Transverse colon (tissue), 4 donors: ENCODE data around the gene MCC. TPM values are rescaled to one million over a fixed set of nuclear protein-coding genes. Genes with fewer than 3 reads are reported as not detected.

Experiments used
- DNase-seq: peaks from one replicate; pipeline ENCODE4 v3.0.0-alpha.2; 2019
- H3K27ac ChIP-seq, 4 donors: fragments of 200-600 bp; sonication (generic); 2 replicates each; pipeline ENCODE4 v1.5.1; 2016 to 2018; ENCODE audit warnings: inconsistent platforms in 4 of 4
- H3K27me3 ChIP-seq: fragments of 200-600 bp; sonication (generic); 2 replicates; pipeline ENCODE4 v1.5.1; 2017; ENCODE audit warnings: inconsistent platforms
- H3K36me3 ChIP-seq, 4 donors: fragments of 200-600 bp; sonication (generic); 2 replicates each; pipeline ENCODE4 v1.5.1; 2017 to 2019; ENCODE audit warnings: inconsistent platforms in 4 of 4
- H3K4me1 ChIP-seq, 4 donors: fragments of 200-600 bp; sonication (generic); 2 replicates each; pipeline ENCODE4 v1.5.1; 2017 to 2020; ENCODE audit warnings: inconsistent platforms in 4 of 4
- H3K4me3 ChIP-seq, 4 donors: fragments of 200-600 bp; sonication (generic); 1 replicate in 1 of 4; 2 replicates in 3 of 4; pipeline versions ENCODE4 v1.5.1 to v1.6.1; 2017 to 2019; ENCODE audit warnings: inconsistent platforms in 4 of 4
- H3K9me3 ChIP-seq, 2 donors: fragments of 200-600 bp; sonication (generic); 2 replicates each; pipeline ENCODE4 v1.5.1; 2017 to 2019; ENCODE audit warnings: inconsistent platforms in 2 of 2
- EP300 ChIP-seq: sonication (generic); formaldehyde crosslinking; IDR thresholded peaks from one replicate; pipeline ENCODE4 v1.6.1; 2017; ENCODE audit warnings: antibody characterized with exemption, low read depth
- POLR2A ChIP-seq: fragments of 450-650 bp; IDR thresholded peaks from one replicate; pipeline ENCODE4 v1.6.1; 2016; ENCODE audit warnings: antibody characterized with exemption, mild to moderate bottlenecking, moderate library complexity
- POLR2AphosphoS5 ChIP-seq, 3 donors: sonication (generic); formaldehyde crosslinking; IDR thresholded peaks; one replicate each; pipeline ENCODE4 v1.6.1; 2016; ENCODE audit warnings: antibody characterized with exemption in 3 of 3
- WGBS, 2 donors: methylation state at CpG; one replicate each; pipeline ENCODE4 v1.1.5; 2018; ENCODE audit warnings: low coverage in 1 of 2; 5-methylcytosine and 5-hydroxymethylcytosine counted together
- in situ Hi-C, 4 donors: fragments of 200-750 bp; cut with MboI; loops; one replicate each; pipeline versions ENCODE4 v1.15.0 to v1.15.1; 2017; ENCODE audit warnings: low sequenced_read_pairs in 3 of 4, low pct_ligation_motif_present in 1 of 4, low pct_unique_long_range_greater_than_20kb in 1 of 4
- intact Hi-C: fragments of 100-400 bp; cut with DNase I; formaldehyde crosslinking; loops from one replicate; pipeline ENCODE4 v1.15.1; 2023; ENCODE audit warnings: low total_unique reads
- total RNA-seq, 4 donors: library from RNA; depleted of rRNA; stranded (reverse); fragments of >200 nt; gene quantifications; one replicate each; pipeline ENCODE4 v1.1.0, GENCODE V29; 2016
- TF ChIP-seq, protein P1 (sequence below), 5 experiments: fragments of 200-600 bp in 3 of 5; fragments of 450-650 bp in 2 of 5; sonication (generic) in 3 of 5; IDR thresholded peaks; 1 replicate in 2 of 5; 2 replicates in 3 of 5; pipeline ENCODE4 v1.5.1; 2016 to 2017; ENCODE audit warnings: antibody characterized with exemption in 5 of 5, inconsistent platforms in 3 of 5, mild to moderate bottlenecking in 2 of 5, moderate library complexity in 1 of 5

MCC gene
- total RNA-seq, 4 donors from 2014 or later: 2.6 to 28.4 (median 16.4) TPM

DNA sequence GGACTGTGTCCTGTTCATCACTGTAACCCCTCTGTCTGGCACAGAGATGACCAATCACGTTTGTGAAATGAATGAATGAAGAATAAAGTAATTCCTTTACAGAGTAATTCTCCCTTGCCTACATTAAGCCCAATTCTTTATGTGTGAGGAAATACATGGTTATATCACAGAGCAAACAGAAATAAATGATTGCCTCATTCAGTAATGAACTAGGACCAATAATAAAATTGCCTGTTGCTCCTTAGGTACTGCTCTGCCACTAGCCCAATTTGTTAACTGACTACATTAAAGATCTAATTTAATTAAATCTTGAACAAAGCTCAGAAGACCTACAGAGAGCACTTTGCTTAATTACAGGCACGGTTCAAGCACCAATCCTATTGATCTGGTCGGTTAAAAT is 389.9 kb downstream of the MCC start:
- no peak for TF ChIP-seq POLR2AphosphoS5 (IDR thresholded peaks at IDR 0.05)
- TF ChIP-seq, protein P1, sequence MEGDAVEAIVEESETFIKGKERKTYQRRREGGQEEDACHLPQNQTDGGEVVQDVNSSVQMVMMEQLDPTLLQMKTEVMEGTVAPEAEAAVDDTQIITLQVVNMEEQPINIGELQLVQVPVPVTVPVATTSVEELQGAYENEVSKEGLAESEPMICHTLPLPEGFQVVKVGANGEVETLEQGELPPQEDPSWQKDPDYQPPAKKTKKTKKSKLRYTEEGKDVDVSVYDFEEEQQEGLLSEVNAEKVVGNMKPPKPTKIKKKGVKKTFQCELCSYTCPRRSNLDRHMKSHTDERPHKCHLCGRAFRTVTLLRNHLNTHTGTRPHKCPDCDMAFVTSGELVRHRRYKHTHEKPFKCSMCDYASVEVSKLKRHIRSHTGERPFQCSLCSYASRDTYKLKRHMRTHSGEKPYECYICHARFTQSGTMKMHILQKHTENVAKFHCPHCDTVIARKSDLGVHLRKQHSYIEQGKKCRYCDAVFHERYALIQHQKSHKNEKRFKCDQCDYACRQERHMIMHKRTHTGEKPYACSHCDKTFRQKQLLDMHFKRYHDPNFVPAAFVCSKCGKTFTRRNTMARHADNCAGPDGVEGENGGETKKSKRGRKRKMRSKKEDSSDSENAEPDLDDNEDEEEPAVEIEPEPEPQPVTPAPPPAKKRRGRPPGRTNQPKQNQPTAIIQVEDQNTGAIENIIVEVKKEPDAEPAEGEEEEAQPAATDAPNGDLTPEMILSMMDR (IDR thresholded peaks at IDR 0.05): no peak
- no peak for TF ChIP-seq POLR2A
- TF ChIP-seq EP300: no peak
- H3K36me3 ChIP-seq: no peaks in the 10 kb centered on the region
- no peaks in the 10 kb centered on the region for H3K9me3 ChIP-seq
- intact Hi-C loops: no loop called here
- DNase-seq: no peak
- no peaks in the 10 kb centered on the region for H3K4me1 ChIP-seq
- 57 to 63% methylated on average over 3 of the region's 3 CpGs for WGBS, 2 donors
- no peak overlapping the region for H3K27ac ChIP-seq
- in situ Hi-C loops: no loop called here
- no peaks in the 10 kb centered on the region for H3K27me3 ChIP-seq
- no peak overlapping the region for H3K4me3 ChIP-seq

DNA sequence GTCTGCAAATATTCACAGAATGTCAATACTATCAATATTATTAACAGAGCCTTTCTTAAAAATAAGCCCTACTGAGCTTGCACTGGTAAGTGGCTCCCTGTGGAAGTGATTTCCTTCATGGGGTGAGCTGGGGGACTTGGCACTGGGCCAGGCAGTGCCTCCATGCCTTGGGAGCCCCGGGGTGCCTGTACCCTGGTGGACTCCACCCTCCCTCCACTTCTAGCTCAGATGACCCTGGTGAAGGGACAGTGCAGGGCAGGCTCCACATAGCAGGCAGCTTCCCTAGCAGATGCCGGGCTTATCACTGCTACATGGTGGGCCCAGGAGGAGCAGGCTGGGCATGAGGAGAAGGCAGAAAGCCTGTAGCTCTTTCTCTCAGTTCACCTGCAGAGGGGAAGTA is 392.4 kb downstream of the MCC start:
- TF ChIP-seq POLR2AphosphoS5 (IDR thresholded peaks at IDR 0.05): no peak
- TF ChIP-seq EP300: no peak
- TF ChIP-seq, protein P1 (IDR thresholded peaks at IDR 0.05): no peak
- TF ChIP-seq POLR2A: no peak
- intact Hi-C loops (no loop called here), in situ Hi-C loops (no loop called here)
- Histone ChIP-seq H3K36me3 (no peaks in the 10 kb centered on the region), H3K4me3 (no peak overlapping the region), H3K27ac (no peak overlapping the region), H3K27me3 (no peaks in the 10 kb centered on the region), H3K4me1 (no peaks in the 10 kb centered on the region), H3K9me3 (no peaks in the 10 kb centered on the region)
- no peak for DNase-seq
- 85% methylated on average over 2 of the region's 2 CpGs; no CpG with 5 or more reads in 1 of the 2 donors for WGBS, 2 donors

DNA sequence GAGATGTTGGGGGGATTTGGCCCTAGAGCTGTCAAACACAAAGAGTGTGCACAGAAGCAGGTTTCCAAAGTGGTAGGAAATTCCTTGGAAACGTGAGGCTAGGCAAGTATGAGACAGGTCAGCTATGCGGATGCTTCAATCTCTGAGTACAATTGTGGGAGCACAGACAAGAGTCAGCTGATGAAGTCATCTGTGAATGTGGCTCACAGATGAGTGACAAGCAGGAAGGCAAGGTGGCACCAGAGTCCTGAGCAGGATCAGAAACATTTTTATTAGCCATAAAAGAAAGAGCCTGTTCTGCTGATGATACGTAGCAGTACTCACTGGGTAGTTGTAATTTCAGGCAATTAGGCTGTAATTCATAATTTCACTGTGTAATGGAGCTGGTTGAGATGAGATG is 394.7 kb downstream of the MCC start:
- 67 to 72% methylated on average over 3 of the region's 3 CpGs for WGBS, 2 donors
- intact Hi-C loops (no loop called here), in situ Hi-C loops (no loop called here)
- Histone ChIP-seq H3K4me1 (peaks cover 0 to 5% (median 2%) of the 10 kb centered on the region in 4 donors), H3K36me3 (no peaks in the 10 kb centered on the region), H3K27ac (no peak overlapping the region), H3K27me3 (no peaks in the 10 kb centered on the region), H3K9me3 (no peaks in the 10 kb centered on the region), H3K4me3 (no peak overlapping the region)
- TF ChIP-seq, protein P1 (IDR thresholded peaks at IDR 0.05): no peak
- TF ChIP-seq POLR2AphosphoS5 (IDR thresholded peaks at IDR 0.05) (no peak), POLR2A (no peak), EP300 (no peak)
- DNase-seq: no peak

DNA sequence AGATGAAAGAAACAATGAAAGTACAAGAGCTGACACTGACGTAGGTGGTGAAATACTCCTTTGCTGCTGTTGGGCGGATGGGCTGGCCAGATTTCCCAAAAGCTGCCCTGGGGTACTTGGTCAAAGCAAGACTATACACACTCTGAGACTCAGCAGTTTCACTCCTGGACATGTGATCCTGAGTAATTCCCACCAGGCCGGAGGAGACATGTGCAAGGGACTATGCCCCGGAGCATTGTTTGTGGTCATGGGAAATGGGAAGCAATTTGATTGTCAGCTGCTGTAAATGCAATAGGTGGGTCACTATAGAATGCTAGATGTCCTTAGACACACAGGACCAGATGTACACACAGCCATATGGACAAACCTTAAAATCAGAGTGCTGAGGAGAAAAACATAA is 395.6 kb downstream of the MCC start:
- TF ChIP-seq POLR2AphosphoS5 (IDR thresholded peaks at IDR 0.05) (no peak), EP300 (no peak), POLR2A (no peak)
- TF ChIP-seq, protein P1 (IDR thresholded peaks at IDR 0.05): no peak
- intact Hi-C loops (no loop called here), in situ Hi-C loops (no loop called here)
- no peaks in the 10 kb centered on the region for H3K27me3 ChIP-seq
- no peak overlapping the region for H3K27ac ChIP-seq
- no peaks in the 10 kb centered on the region for H3K9me3 ChIP-seq
- no peak for DNase-seq
- 54 to 56% methylated on average over 3 to 4 of the region's 4 CpGs for WGBS, 2 donors
- H3K36me3 ChIP-seq: no peaks in the 10 kb centered on the region
- peaks cover 0 to 5% (median 2%) of the 10 kb centered on the region in 4 donors for H3K4me1 ChIP-seq
- H3K4me3 ChIP-seq: no peak overlapping the region
